Neutrophil (primary cell): ENCODE results near the gene ANTXRL.

Experiments used
- H3K27ac ChIP-seq: fragments of 200-600 bp; sonication (generic); 2 replicates; pipeline ENCODE4 v1.5.1; 2016; ENCODE audit warnings: mild to moderate bottlenecking, moderate library complexity
- H3K27me3 ChIP-seq: fragments of 200-600 bp; sonication (generic); 2 replicates; pipeline ENCODE4 v1.6.0; 2016; ENCODE audit warnings: mild to moderate bottlenecking
- H3K36me3 ChIP-seq: fragments of 200-600 bp; sonication (generic); 2 replicates; pipeline ENCODE4 v1.5.1; 2017
- H3K4me1 ChIP-seq, 2 experiments: fragments of 200-600 bp in 1 of 2; sonication (generic) in 1 of 2; 1 replicate in 1 of 2; 2 replicates in 1 of 2; pipeline versions ENCODE4 v1.5.1 to v1.6.1; 2013 to 2016; ENCODE audit warnings: low read depth in 1 of 2, low read length in 1 of 2, mild to moderate bottlenecking in 1 of 2, moderate library complexity in 1 of 2; ENCODE audit not compliant: control insufficient read depth in 1 of 2, insufficient read depth in 1 of 2
- H3K4me3 ChIP-seq, 2 experiments: fragments of 200-600 bp in 1 of 2; sonication (generic) in 1 of 2; 1 replicate in 1 of 2; 2 replicates in 1 of 2; pipeline ENCODE4 v1.5.1; 2013 to 2016; ENCODE audit warnings: low read depth in 1 of 2, low read length in 1 of 2, mild to moderate bottlenecking in 1 of 2, moderate library complexity in 1 of 2
- H3K9me3 ChIP-seq: fragments of 200-600 bp; sonication (generic); 2 replicates; pipeline ENCODE4 v1.5.1; 2016
- TF ChIP-seq, protein P1 (sequence below): fragments of 200-600 bp; sonication (generic); IDR thresholded peaks from 2 replicates; pipeline ENCODE4 v1.5.1; 2016; ENCODE audit warnings: antibody characterized with exemption

ANTXRL gene

GRCh38 chr10:46321770-46322169 lies 35.0 kb downstream of the ANTXRL start:
- H3K27me3 ChIP-seq = no peaks in the 10 kb centered on the region
- no peak overlapping the region for H3K4me3 ChIP-seq
- TF ChIP-seq, protein P1, sequence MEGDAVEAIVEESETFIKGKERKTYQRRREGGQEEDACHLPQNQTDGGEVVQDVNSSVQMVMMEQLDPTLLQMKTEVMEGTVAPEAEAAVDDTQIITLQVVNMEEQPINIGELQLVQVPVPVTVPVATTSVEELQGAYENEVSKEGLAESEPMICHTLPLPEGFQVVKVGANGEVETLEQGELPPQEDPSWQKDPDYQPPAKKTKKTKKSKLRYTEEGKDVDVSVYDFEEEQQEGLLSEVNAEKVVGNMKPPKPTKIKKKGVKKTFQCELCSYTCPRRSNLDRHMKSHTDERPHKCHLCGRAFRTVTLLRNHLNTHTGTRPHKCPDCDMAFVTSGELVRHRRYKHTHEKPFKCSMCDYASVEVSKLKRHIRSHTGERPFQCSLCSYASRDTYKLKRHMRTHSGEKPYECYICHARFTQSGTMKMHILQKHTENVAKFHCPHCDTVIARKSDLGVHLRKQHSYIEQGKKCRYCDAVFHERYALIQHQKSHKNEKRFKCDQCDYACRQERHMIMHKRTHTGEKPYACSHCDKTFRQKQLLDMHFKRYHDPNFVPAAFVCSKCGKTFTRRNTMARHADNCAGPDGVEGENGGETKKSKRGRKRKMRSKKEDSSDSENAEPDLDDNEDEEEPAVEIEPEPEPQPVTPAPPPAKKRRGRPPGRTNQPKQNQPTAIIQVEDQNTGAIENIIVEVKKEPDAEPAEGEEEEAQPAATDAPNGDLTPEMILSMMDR = no peak
- no peaks in the 10 kb centered on the region for H3K36me3 ChIP-seq
- H3K4me1 ChIP-seq = peaks cover 83 to 95% of the 10 kb centered on the region in 2 experiments
- no peak overlapping the region for H3K27ac ChIP-seq
- H3K9me3 ChIP-seq = no peaks in the 10 kb centered on the region

DNA sequence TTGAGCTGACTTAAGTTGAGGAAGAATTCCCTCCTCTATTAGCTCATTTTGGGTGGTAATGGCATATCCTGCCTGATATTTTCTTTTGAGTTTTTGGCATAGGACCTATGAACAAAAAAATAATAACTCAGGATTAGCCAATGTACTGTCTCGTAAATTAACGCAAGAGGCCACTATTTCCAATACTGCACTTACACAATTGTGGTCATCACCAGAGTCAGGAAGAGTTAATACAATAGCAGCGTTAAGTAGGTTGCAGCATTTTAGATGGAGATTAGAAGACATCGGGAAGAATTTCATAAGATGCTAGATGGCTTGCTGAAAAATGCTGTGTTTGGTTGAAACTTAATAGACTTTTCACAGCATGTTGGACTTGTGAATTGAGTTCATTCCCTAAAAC lies 36.4 kb downstream of the ANTXRL start:
- Histone ChIP-seq H3K27me3 (no peaks in the 10 kb centered on the region), H3K4me3 (no peak overlapping the region), H3K4me1 (peaks cover 85 to 98% of the 10 kb centered on the region in 2 experiments), H3K27ac (peak overlapping the region; percentile 50), H3K9me3 (no peaks in the 10 kb centered on the region), H3K36me3 (no peaks in the 10 kb centered on the region)
- TF ChIP-seq, protein P1 = no peak

- Histone ChIP-seq H3K36me3 (no peaks in the 10 kb centered on the region), H3K27ac (peak overlapping the region; percentile 17), H3K4me3 (no peak overlapping the region), H3K4me1 (peaks cover 81 to 96% of the 10 kb centered on the region in 2 experiments), H3K27me3 (no peaks in the 10 kb centered on the region), H3K9me3 (no peaks in the 10 kb centered on the region)
- TF ChIP-seq, protein P1 = no peak
Observed at GRCh38 chr10:46325021-46325420, 38.2 kb downstream of the ANTXRL start.

GRCh38 chr10:46326066-46326465 lies 39.3 kb downstream of the ANTXRL start:
- Histone ChIP-seq H3K4me1 (peaks cover 79 to 86% of the 10 kb centered on the region in 2 experiments), H3K27ac (no peak overlapping the region), H3K36me3 (no peaks in the 10 kb centered on the region), H3K9me3 (no peaks in the 10 kb centered on the region), H3K4me3 (no peak overlapping the region), H3K27me3 (no peaks in the 10 kb centered on the region)
- TF ChIP-seq, protein P1 = no peak

DNA sequence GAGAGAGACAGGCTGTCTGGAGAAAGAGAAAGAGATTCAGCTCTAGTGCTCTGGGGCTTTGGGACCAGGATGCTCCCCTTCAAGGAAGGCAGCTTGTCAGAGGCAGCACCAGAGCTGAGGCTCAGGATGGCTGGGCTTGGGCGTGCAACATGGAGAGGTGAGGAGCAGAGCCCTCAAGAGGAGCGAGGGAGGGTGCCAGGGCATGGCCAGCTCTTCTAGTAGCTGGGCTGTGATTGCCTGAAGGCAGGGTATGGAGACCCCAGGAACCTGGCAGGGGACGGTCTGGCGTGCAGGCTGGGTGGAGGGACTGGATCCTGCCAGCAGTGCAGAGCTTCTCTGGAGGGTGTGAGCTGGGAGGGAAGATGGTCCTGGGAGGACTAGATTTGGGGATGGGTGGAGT lies 40.2 kb downstream of the ANTXRL start:
- Histone ChIP-seq H3K27me3 (no peaks in the 10 kb centered on the region), H3K4me3 (no peak overlapping the region), H3K27ac (no peak overlapping the region), H3K36me3 (no peaks in the 10 kb centered on the region), H3K4me1 (peaks cover 75 to 81% of the 10 kb centered on the region in 2 experiments), H3K9me3 (no peaks in the 10 kb centered on the region)
- TF ChIP-seq, protein P1 = no peak

GRCh38 chr10:46327685-46328084 lies 40.9 kb downstream of the ANTXRL start:
- H3K4me1 ChIP-seq = peaks cover 74 to 80% of the 10 kb centered on the region in 2 experiments
- no peak overlapping the region for H3K27ac ChIP-seq
- no peaks in the 10 kb centered on the region for H3K27me3 ChIP-seq
- no peak overlapping the region for H3K4me3 ChIP-seq
- H3K9me3 ChIP-seq = no peaks in the 10 kb centered on the region
- H3K36me3 ChIP-seq = no peaks in the 10 kb centered on the region
- TF ChIP-seq, protein P1 = no peak
